ENCODE results near the gene CCNT1. TPM values are rescaled to one million over a fixed set of nuclear protein-coding genes. Genes with fewer than 3 reads are reported as not detected.
A peak's percentile ranks its signal among the peaks of the same experiment; 100 is the strongest.

CCNT1 gene
- total RNA-seq, 1 donor from 2014 or later, result 46.1 TPM

- Mint-ChIP-seq H3K36me3 (ENCODE audit: low read depth, unreplicated experiment) (peaks cover 24% of the 10 kb centered on the region), H3K27me3 (ENCODE audit: unreplicated experiment) (no peaks in the 10 kb centered on the region), H3K27ac (ENCODE audit: unreplicated experiment) (no peak overlapping the region), H3K4me3 (ENCODE audit: unreplicated experiment) (peak overlapping the region; percentile 15), H3K4me1 (ENCODE audit: unreplicated experiment) (no peaks in the 10 kb centered on the region), H3K9me3 (ENCODE audit: unreplicated experiment) (no peaks in the 10 kb centered on the region)
- DNase-seq (ENCODE audit: low spot score), result no peak
- no peak for TF ChIP-seq CTCF (IDR thresholded peaks at IDR 0.05; ENCODE audit: unreplicated experiment)
Observed at GRCh38 chr12:48691826-48692487, 24.6 kb downstream of the CCNT1 start.

- Mint-ChIP-seq H3K4me1 (ENCODE audit: unreplicated experiment) (peaks cover 5% of the 10 kb centered on the region), H3K9me3 (ENCODE audit: unreplicated experiment) (no peaks in the 10 kb centered on the region), H3K27ac (ENCODE audit: unreplicated experiment) (no peak overlapping the region), H3K36me3 (ENCODE audit: low read depth, unreplicated experiment) (peaks cover 24% of the 10 kb centered on the region), H3K4me3 (ENCODE audit: unreplicated experiment) (no peak overlapping the region), H3K27me3 (ENCODE audit: unreplicated experiment) (peaks cover 4% of the 10 kb centered on the region)
- no peak for TF ChIP-seq CTCF (IDR thresholded peaks at IDR 0.05; ENCODE audit: unreplicated experiment)
- DNase-seq (ENCODE audit: low spot score), result no peak
Observed at GRCh38 chr12:48690990-48691389, 25.5 kb downstream of the CCNT1 start.

GRCh38 chr12:48690436-48690835 is 26.1 kb downstream of the CCNT1 start:
- H3K27ac Mint-ChIP-seq (ENCODE audit: unreplicated experiment), result no peak overlapping the region
- TF ChIP-seq CTCF (IDR thresholded peaks at IDR 0.05; ENCODE audit: unreplicated experiment), result no peak
- DNase-seq (ENCODE audit: low spot score), result no peak
- no peak overlapping the region for H3K4me3 Mint-ChIP-seq (ENCODE audit: unreplicated experiment)
- peaks cover 19% of the 10 kb centered on the region for H3K36me3 Mint-ChIP-seq (ENCODE audit: low read depth, unreplicated experiment)
- H3K4me1 Mint-ChIP-seq (ENCODE audit: unreplicated experiment), result peaks cover 5% of the 10 kb centered on the region
- no peaks in the 10 kb centered on the region for H3K9me3 Mint-ChIP-seq (ENCODE audit: unreplicated experiment)
- H3K27me3 Mint-ChIP-seq (ENCODE audit: unreplicated experiment), result peaks cover 4% of the 10 kb centered on the region

- TF ChIP-seq CTCF (IDR thresholded peaks at IDR 0.05; ENCODE audit: unreplicated experiment), result no peak
- Mint-ChIP-seq H3K27ac (ENCODE audit: unreplicated experiment) (no peak overlapping the region), H3K9me3 (ENCODE audit: unreplicated experiment) (no peaks in the 10 kb centered on the region), H3K27me3 (ENCODE audit: unreplicated experiment) (peaks cover 5% of the 10 kb centered on the region), H3K4me1 (ENCODE audit: unreplicated experiment) (peaks cover 5% of the 10 kb centered on the region), H3K36me3 (ENCODE audit: low read depth, unreplicated experiment) (peaks cover 13% of the 10 kb centered on the region), H3K4me3 (ENCODE audit: unreplicated experiment) (no peak overlapping the region)
- DNase-seq (ENCODE audit: low spot score), result no peak
Observed at GRCh38 chr12:48688836-48689235, 27.7 kb downstream of the CCNT1 start.

- no peak for TF ChIP-seq CTCF (IDR thresholded peaks at IDR 0.05; ENCODE audit: unreplicated experiment)
- Mint-ChIP-seq H3K36me3 (ENCODE audit: low read depth, unreplicated experiment) (peaks cover 3% of the 10 kb centered on the region), H3K4me3 (ENCODE audit: unreplicated experiment) (no peak overlapping the region), H3K4me1 (ENCODE audit: unreplicated experiment) (peaks cover 5% of the 10 kb centered on the region), H3K27me3 (ENCODE audit: unreplicated experiment) (peaks cover 5% of the 10 kb centered on the region), H3K9me3 (ENCODE audit: unreplicated experiment) (no peaks in the 10 kb centered on the region), H3K27ac (ENCODE audit: unreplicated experiment) (no peak overlapping the region)
- DNase-seq (ENCODE audit: low spot score), result no peak
Observed at GRCh38 chr12:48687592-48687991, 28.9 kb downstream of the CCNT1 start.
